IMR-90 (cell line): ENCODE measurements around the gene NAP1L5. TPM values are rescaled to one million over a fixed set of nuclear protein-coding genes. Genes with fewer than 3 reads are reported as not detected.

ENCODE experiments used
- ATAC-seq: fragments of 200-7000 bp; cut with Tn5 transposase; 2 replicates; pipeline ENCODE4 v1.9.1; 2020; ENCODE audit warnings: low read depth, mild to moderate bottlenecking, moderate library complexity
- BruUV-seq: library from RNA; stranded (reverse); fragments of 400-500 nt; replicated peaks from 2 replicates; lab custom pipeline; 2021; lab: Mats Ljungman, UMichigan
- CTCF ChIA-PET: fragments of 300-600 bp; formaldehyde crosslinking; extraction: SDS; loops from one replicate; lab custom pipeline; 2021; ENCODE audit warnings: antibody characterized with exemption; lab: Yijun Ruan, JAX
- POLR2A ChIA-PET: fragments of 300-600 bp; sonication (Branson Sonifier 250); formaldehyde crosslinking; loops from one replicate; lab custom pipeline; 2022; ENCODE audit warnings: antibody characterized with exemption; ENCODE audit not compliant: unreplicated experiment; lab: Charles Lee
- DNase-seq: peaks from one replicate; pipeline ENCODE4 v3.0.0; 2013
- H2AFZ ChIP-seq: replicated peaks from 2 replicates; pipeline ENCODE3; 2013; ENCODE audit warnings: low read length, mild to moderate bottlenecking; ENCODE audit not compliant: poor library complexity
- H2AK5ac ChIP-seq: 2 replicates; pipeline ENCODE4 v1.6.1; 2013; ENCODE audit warnings: low read depth, low read length, inconsistent platforms
- H2AK9ac ChIP-seq: replicated peaks from 2 replicates; pipeline ENCODE3; 2013; ENCODE audit warnings: mild to moderate bottlenecking, low read depth, low read length, moderate library complexity; ENCODE audit not compliant: poor library complexity
- H2BK120ac ChIP-seq: 2 replicates; pipeline ENCODE4 v1.6.1; 2013; ENCODE audit warnings: low read depth, low read length, inconsistent platforms
- H2BK15ac ChIP-seq: 3 replicates; pipeline ENCODE4 v1.6.1; 2013; ENCODE audit warnings: low read depth, low read length, inconsistent platforms
- H2BK20ac ChIP-seq: 2 replicates; pipeline ENCODE4 v1.6.1; 2013; ENCODE audit warnings: low read depth, mild to moderate bottlenecking, inconsistent platforms, low read length, moderate library complexity
- H2BK5ac ChIP-seq: 2 replicates; pipeline ENCODE4 v1.6.1; 2013; ENCODE audit warnings: mild to moderate bottlenecking, low read depth, low read length, inconsistent platforms; ENCODE audit not compliant: poor library complexity, severe bottlenecking
- H3K14ac ChIP-seq: replicated peaks from 2 replicates; pipeline ENCODE4 v1.6.1; 2013; ENCODE audit warnings: low read depth, low read length, inconsistent platforms
- H3K18ac ChIP-seq: 2 replicates; pipeline ENCODE4 v1.6.1; 2013; ENCODE audit warnings: low read depth, low read length, control low read depth
- H3K23ac ChIP-seq: 2 replicates; pipeline ENCODE4 v1.6.1; 2013; ENCODE audit warnings: low read depth, low read length, inconsistent platforms
- H3K27ac ChIP-seq: 2 replicates; pipeline ENCODE4 v1.5.1; 2013; ENCODE audit warnings: mild to moderate bottlenecking, control low read depth, low read length; ENCODE audit not compliant: insufficient read depth
- H3K27me3 ChIP-seq: 2 replicates; pipeline ENCODE4 v1.6.1; 2013; ENCODE audit warnings: low read length; ENCODE audit not compliant: control insufficient read depth, insufficient read depth
- H3K36me3 ChIP-seq: 2 replicates; pipeline ENCODE4 v1.6.1; 2013; ENCODE audit warnings: low read length, mixed read lengths; ENCODE audit not compliant: control insufficient read depth, insufficient read depth
- H3K4ac ChIP-seq: 2 replicates; pipeline ENCODE4 v1.6.1; 2013; ENCODE audit warnings: low read depth, low read length, inconsistent platforms
- H3K4me1 ChIP-seq: 2 replicates; pipeline ENCODE4 v1.6.1; 2013; ENCODE audit warnings: low read length, mixed read lengths; ENCODE audit not compliant: control insufficient read depth, insufficient read depth
- H3K4me2 ChIP-seq: 2 replicates; pipeline ENCODE4 v1.6.1; 2013; ENCODE audit warnings: low read depth, mild to moderate bottlenecking, control low read depth, low read length, moderate library complexity
- H3K4me3 ChIP-seq: 2 replicates; pipeline ENCODE4 v1.5.1; 2013; ENCODE audit warnings: low read depth, mild to moderate bottlenecking, control low read depth, low read length, moderate library complexity; ENCODE audit not compliant: insufficient read depth
- H3K56ac ChIP-seq: 2 replicates; pipeline ENCODE4 v1.6.1; 2013; ENCODE audit warnings: low read length, inconsistent platforms; ENCODE audit not compliant: insufficient read depth; ENCODE audit errors: extremely low read depth
- H3K79me1 ChIP-seq, 2 experiments: 2 replicates each; pipeline ENCODE4 v1.6.1; 2013; ENCODE audit warnings: low read length in 2 of 2, inconsistent platforms in 1 of 2, low read depth in 1 of 2
- H3K9ac ChIP-seq: 2 replicates; pipeline ENCODE4 v1.6.1; 2013; ENCODE audit warnings: low read depth, low read length, control low read depth
- H3K9me1 ChIP-seq: 2 replicates; pipeline ENCODE4 v1.6.1; 2013; ENCODE audit warnings: low read length, inconsistent platforms; ENCODE audit not compliant: insufficient read depth
- H3K9me3 ChIP-seq: 2 replicates; pipeline ENCODE4 v1.6.1; 2013; ENCODE audit warnings: low read length; ENCODE audit not compliant: control insufficient read depth, insufficient read depth
- H4K20me1 ChIP-seq: 2 replicates; pipeline ENCODE4 v1.6.1; 2013; ENCODE audit warnings: low read length, inconsistent platforms; ENCODE audit not compliant: insufficient read depth
- H4K5ac ChIP-seq: 2 replicates; pipeline ENCODE4 v1.6.1; 2013; ENCODE audit warnings: mild to moderate bottlenecking, low read depth, low read length, control low read depth
- H4K8ac ChIP-seq, 2 experiments: 2 replicates each; pipeline ENCODE4 v1.6.1; 2013; ENCODE audit warnings: low read depth in 2 of 2, low read length in 2 of 2, control low read depth in 1 of 2, inconsistent platforms in 1 of 2
- H4K91ac ChIP-seq: 2 replicates; pipeline ENCODE4 v1.6.1; 2013; ENCODE audit warnings: low read depth, low read length, inconsistent platforms; ENCODE audit not compliant: insufficient read depth
- RCOR1 ChIP-seq: IDR thresholded peaks from 2 replicates; pipeline ENCODE4 v1.6.1; 2012; ENCODE audit warnings: mild to moderate bottlenecking, low read length, improper control_type of control experiment; ENCODE audit not compliant: insufficient replicate concordance
- WGBS, 2 experiments: methylation state at CpG; one replicate each; pipeline versions ENCODE4 v1.1.5 to v1.1.7; 2013; ENCODE audit warnings: missing lambda C conversion rate in 2 of 2; ENCODE audit not compliant: insufficient read length in 1 of 2; ENCODE audit errors: extremely low coverage in 2 of 2; 5-methylcytosine and 5-hydroxymethylcytosine counted together
- dilution Hi-C: fragments of 300-500 bp; cut with HindIII; formaldehyde crosslinking; loops from one replicate; pipeline ENCODE4 v1.14.3; 2018; ENCODE audit warnings: low sequenced_read_pairs; ENCODE audit not compliant: unreplicated experiment
- in situ Hi-C: fragments of 300-500 bp; cut with MboI; formaldehyde crosslinking; loops from 3 replicates; pipeline ENCODE4 v1.14.3; 2019; ENCODE audit warnings: low sequenced_read_pairs, inconsistent platforms, mixed read lengths
- intact Hi-C: fragments of 100-400 bp; cut with micrococcal nuclease; formaldehyde crosslinking; loops from 2 replicates; pipeline ENCODE4 v1.10.0; 2022
- polyA plus RNA-seq, 3 experiments: library from polyadenylated mRNA; depleted of rRNA; stranded (reverse); fragments of >200 nt; gene quantifications; 2 replicates each; pipeline ENCODE4 v1.2.3, GENCODE V29; 2012; ENCODE audit warnings: low replicate concordance in 1 of 3
- total RNA-seq: library from RNA; depleted of rRNA; stranded (reverse); fragments of >200 nt; gene quantifications from 2 replicates; pipeline ENCODE4 v1.2.3, GENCODE V29; 2012

The NAP1L5 gene
- total and polyA plus RNA-seq, 2 of the 4 experiments (the other 2 are of a cell fraction), result 3.9 to 5.3 TPM

GRCh38 chr4:88745175-88745574 is 47.5 kb upstream of the NAP1L5 start:
- peak overlapping the region; percentile 27 for H2BK20ac ChIP-seq
- ChIA-PET CTCF (interaction anchor here (0.6 to 1.2 kb wide), 2 partner anchors 19 to 62 kb away, joined by 3 to 7 read pairs; no protein-coding TSS in a partner anchor), POLR2A (interaction anchor here (0.5 kb wide), 1 partner anchor 20 kb away, joined by 6 read pairs; no protein-coding TSS in a partner anchor)
- H3K9me3 ChIP-seq, result no peaks in the 10 kb centered on the region
- no peak overlapping the region for H3K27ac ChIP-seq
- TF ChIP-seq RCOR1, result no peak
- H3K56ac ChIP-seq, result no peak overlapping the region
- no CpG with 5 or more reads among the region's 1 CpG for WGBS, 2 experiments
- H3K9me1 ChIP-seq, result peaks cover 9% of the 10 kb centered on the region
- ATAC-seq, result no peak
- no peak overlapping the region for H3K9ac ChIP-seq
- H4K8ac ChIP-seq, result no peak overlapping the region
- intact Hi-C loops (no loop called here), dilution Hi-C loops (no loop called here), in situ Hi-C loops (no loop called here)
- H4K20me1 ChIP-seq, result no peaks in the 10 kb centered on the region
- H2BK5ac ChIP-seq, result peak overlapping the region; percentile 17
- H3K36me3 ChIP-seq, result peaks cover 27% of the 10 kb centered on the region
- H3K4ac ChIP-seq, result no peak overlapping the region
- no peak overlapping the region for H2AK9ac ChIP-seq
- peaks cover 5% of the 10 kb centered on the region for H3K4me1 ChIP-seq
- H3K23ac ChIP-seq, result no peak overlapping the region
- no peaks in the 10 kb centered on the region; a peak in 1 of 4 replicates for H3K79me1 ChIP-seq
- no peaks in the 10 kb centered on the region for H3K27me3 ChIP-seq
- BruUV-seq, result no TSS peak
- no peak overlapping the region; the same call in 1 of the 3 replicates for H2BK15ac ChIP-seq
- H4K91ac ChIP-seq, result no peak overlapping the region
- DNase-seq, result no peak
- peak overlapping the region; percentile 4; the same call in 1 of the 2 replicates for H2BK120ac ChIP-seq
- H4K5ac ChIP-seq, result no peak overlapping the region; the same call in 1 of the 2 replicates
- no peak overlapping the region for H2AFZ ChIP-seq
- no peak overlapping the region for H3K4me3 ChIP-seq
- H3K14ac ChIP-seq, result 0 out of 2 replicates have a peak overlapping the region, but pooled peaks have one; percentile 17
- H3K4me2 ChIP-seq, result no peak overlapping the region
- no peak overlapping the region for H2AK5ac ChIP-seq
- H3K18ac ChIP-seq, result peak overlapping the region; percentile 27; the same call in 1 of the 2 replicates
